HG03095 (cell line): Measurements from ENCODE around the gene PPP2R5C.

Source experiments
- ATAC-seq: cut with Tn5 transposase; IDR thresholded peaks from one replicate; pipeline ENCODE4 v1.9.1; 2021; ENCODE audit warnings: moderate library complexity; ENCODE audit not compliant: unreplicated experiment

PPP2R5C gene

DNA sequence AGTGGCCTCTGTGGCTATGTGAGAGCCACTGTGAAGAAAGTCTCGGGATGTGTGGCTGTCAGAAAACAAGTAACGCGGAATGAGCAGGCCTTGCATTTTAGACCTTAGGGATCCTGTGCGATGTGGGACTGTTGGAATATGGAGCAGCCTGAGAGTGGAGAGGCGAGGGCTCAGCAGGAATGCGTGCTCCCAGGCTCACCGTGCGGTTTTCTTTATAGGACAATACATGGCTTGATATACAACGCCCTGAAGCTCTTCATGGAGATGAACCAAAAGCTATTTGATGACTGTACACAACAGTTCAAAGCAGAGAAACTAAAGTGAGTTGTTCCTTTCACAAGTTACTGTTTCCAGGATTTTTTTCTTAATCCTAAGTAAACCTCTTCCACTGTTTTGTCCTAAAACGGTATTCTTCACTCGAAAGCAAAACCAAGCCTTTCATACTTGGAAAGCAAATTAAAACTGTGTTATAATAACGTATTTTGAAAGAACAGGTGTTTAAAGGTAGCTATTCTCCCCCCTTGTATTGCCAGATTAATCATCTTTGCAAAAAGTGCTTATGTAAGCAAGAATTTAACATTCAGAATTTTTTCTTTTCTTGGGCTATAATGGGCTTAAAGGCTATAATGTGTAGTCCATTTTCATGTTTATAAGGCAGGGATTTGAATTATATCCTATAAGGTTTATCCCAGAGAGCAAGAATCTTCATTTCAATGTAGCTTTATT, 148.0 kb downstream of the PPP2R5C start:
- ATAC-seq = no peak

DNA sequence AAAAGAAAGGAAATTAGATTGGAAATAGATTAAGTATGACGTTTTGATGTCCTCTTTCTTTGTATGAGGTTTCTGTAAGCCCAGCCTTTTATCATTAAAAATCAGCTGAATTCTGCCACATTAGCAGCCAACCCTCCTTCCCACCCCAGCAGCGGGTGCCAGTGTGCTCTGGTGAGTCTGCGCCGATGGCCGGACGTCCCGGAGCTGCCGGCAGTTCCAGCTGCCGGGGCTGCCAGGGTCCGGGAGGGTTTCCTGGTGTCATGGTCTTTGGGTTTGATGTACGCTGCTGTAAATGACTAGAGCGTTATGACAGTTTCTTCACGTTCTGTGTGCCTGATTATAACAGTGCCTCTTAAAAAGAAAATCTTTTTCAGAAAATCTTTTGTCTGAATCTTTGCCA, 151.3 kb downstream of the PPP2R5C start:
- no peak for ATAC-seq

DNA sequence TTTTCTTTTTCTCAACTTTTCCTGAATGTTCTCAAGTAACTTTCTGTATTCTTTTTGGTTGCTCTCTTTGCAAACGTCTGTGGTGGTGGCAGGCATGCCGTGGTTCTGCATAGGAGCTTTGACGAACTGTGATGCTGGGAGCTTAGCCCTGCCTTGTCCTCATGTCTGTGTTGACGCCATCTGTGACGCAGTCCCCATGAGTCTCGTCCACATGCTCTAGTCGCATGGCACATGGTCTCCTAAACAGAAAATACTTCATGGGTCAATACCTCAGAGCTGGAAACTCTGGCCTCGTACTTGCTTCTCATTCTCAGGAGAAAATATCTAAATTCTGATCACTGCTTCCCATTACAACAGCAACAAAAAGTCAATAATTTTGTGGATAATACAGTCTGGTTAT, 152.6 kb downstream of the PPP2R5C start:
- ATAC-seq = no peak

DNA sequence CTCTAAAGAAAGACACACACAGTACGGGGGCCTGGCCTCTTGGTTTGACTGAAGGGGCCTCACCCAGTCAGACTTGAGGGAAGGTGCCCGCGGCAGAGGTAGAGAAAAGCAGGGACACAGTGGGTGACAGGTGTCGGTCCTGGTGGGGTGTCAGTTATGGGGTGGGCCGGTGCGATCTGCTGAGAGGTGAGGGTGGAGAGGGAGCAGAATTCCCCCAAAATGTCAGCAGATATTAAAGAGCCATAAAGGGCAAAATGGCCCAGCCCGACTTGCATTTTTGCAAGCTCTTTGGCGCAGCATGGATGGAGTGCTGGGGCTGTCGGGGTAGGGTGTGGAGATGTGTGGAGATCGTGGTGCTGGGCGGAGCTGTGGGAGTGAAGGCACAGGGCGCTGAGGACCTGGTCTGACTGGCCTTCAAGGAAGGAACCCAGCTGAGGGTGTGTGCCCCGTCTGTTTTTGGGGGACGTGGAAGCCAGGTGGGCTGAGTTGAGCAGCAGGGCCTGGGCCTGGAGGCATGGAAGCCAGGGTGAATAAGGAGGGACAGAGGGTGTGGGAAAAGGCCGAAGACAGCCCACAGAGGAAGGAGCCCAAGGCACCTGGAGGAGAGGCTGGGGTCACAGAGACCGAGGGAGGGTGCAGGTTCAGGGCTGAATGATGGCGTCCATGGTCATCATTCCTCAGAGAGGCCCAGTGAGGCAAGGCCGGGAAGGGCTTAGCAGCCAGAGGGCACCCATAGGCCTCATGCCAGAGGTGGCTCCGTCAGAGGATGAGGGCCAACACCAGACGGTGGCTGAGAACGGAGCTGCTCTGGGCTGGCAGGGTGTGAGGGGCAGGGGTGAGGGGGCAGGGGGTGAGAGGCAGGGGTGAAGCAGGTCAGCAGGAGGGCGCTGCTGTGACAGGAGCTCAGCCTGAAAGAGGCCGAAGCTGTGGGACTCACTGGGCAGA, 154.6 kb downstream of the PPP2R5C start:
- ATAC-seq = no peak

DNA sequence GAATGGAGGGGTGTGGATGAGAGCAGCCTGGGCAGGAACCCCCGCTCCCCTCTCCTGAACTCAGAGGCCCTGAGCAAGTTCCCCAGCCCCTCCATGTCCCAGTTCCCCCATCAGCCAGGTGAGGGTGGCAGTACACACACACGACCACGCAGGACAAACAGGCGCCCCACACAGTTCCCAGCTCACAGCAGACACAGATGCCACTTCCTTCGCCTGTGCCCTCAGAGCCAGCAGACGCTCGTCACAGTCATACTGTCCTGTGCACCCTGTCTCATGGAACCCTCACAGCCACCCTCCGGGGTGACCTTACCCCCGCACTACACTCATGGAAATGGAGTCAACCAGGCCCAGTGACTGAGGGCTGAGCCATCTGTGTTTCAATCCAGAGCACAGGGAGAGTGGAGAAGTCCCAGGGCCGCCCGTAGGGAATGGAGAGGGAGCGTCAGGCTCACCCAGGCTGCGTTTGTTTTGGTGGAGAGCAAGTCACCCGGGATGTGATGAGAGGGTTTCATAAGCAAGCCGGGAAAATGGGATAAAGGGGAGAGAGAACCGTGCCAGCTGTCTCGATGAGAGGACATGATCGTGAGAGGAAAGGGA, 155.4 kb downstream of the PPP2R5C start:
- no peak for ATAC-seq

DNA sequence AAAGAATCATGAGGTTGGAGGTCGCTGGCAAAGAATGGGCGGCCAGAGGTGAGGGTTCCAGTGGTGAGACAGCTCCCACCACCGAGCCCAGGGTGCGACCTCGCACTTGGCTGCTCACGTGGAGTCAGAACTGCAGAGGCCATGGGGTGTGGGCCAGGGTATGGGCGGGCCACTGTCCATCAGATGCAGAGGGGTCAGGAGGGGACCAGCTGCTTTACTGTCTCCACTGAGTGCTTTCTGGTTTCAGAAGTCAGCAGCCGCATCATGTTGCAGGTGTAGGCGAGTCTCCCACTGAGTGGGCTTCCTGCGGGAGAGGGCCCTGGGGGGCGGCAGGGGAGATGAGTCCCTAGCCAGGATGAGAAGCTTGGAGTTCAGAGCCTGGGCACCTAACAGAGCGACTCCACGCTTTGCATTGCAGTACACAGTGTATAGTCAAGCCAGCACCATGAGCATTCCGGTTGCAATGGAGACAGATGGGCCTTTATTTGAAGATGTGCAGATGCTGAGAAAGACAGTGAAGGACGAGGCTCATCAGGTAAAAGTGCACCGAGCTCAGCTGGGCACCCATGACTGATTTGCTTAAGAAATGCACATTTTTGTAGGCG, 156.0 kb downstream of the PPP2R5C start:
- no peak for ATAC-seq

DNA sequence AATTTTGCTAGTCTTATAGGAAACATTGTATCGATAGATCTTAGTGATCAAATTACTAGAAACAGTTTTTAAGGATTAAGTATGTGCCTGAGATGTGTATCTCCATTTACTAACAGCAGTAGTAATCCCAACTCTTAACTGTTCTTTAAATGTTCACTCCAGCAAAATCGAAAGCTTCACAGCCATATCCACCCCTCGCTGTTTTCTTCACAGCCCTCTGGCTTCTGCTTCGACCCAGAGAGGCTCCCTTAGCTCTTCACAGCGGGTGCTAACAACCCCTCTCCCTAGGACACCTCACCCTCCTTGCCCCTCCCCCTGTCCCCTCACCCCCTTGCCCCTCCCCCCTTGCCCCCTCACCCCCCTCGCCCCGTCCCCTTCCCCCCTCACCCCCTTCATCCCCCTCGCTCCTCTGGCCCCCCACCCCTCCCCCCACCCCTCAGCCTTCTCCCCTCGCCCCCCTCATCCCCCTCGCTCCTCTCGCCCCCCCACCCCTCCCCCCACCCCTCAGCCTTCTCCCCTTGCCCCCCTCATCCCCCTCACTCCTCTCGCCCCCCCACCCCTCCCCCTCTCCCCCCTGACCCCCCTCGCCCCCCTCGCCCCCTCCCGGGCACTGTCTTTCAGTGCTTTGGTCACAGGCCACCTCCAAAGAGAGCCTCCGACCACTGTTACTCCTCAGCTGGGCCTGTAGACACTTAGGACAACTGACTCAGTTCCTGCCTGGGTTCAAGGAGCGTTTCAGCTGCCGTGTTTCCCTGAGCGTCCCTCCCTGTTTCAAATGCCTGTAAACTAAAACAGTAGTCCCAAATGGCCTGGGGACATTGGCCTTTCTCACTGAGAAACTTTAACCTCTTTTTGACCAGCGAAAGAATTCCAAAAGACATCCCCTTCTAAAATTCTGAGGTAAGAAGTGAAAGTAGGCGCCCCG, 156.8 kb downstream of the PPP2R5C start:
- no peak for ATAC-seq

DNA sequence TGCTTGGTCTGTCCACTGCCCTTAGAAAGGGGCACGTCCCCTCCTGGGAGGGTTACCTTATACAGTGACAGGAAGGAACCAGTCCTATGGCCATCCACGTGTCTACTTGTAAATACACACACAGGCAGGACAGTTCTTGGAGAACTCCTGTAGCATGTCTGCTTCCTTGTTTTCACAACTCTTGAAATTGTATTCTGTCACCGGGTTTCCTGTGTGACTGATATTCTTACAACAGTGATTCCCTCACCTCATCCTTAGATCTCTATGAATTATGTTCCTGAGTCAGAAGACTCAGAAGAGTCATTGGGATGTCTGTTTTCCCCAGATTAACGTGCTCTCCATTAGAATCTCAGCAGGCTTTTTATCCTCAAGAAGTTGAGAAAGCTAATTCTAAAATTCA, 158.8 kb downstream of the PPP2R5C start:
- no peak for ATAC-seq

DNA sequence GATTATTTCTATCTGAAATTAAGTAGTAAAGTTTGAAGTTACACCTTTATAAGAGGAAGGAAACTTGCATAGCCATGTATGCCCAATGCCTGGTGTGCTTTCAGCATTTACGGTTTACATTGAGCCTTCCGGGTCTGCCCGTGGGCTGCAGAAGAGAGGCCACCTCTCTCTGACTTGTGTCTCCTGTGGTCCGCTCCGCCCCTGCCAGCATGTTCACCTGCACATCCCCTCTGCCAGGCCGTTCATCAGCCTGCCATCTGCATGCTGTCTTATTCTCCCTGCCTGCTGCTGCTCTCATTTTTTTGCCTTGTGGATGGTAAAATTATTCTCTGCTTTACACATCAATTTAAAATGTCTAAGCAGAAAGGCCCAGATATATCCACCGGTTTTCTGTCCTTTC, 161.4 kb downstream of the PPP2R5C start:
- ATAC-seq = no peak

DNA sequence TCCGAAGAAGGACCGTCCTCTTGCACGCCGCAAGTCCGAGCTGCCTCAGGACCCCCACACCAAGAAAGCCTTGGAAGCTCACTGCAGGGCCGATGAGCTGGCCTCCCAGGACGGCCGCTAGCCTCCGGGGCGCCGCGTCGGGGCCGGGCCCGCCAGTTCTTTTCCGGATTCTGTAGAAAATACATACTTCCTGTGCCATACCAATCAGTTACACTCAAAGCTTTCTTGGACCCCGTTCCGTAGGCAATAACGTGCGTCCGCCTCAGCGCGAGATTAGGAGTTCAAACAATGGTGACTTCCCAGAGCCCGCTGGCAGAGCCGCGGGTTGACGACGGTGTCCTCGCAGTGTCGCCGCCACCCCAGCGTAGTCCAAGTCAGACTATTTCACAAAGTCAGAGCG, 163.6 kb downstream of the PPP2R5C start:
- no peak for ATAC-seq

DNA sequence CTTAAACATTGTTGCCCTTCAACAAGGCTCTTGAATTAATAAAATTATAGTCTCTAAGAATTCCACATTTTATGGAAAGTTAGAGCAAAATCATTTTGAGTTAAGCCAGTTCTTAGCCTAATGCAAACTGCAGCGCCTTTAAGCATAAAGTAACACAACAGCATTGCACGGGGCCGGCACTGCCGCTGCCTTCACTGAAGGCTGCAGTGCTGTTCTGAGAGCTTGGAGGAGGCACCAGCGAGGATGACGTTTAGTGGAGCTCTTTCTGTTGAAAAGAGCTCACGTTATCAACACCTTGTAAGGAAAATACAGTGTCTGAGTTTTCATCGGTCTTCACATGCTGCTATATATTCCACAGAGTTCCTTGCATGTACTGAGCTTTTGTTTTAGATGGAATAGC, 164.6 kb downstream of the PPP2R5C start:
- no peak for ATAC-seq

DNA sequence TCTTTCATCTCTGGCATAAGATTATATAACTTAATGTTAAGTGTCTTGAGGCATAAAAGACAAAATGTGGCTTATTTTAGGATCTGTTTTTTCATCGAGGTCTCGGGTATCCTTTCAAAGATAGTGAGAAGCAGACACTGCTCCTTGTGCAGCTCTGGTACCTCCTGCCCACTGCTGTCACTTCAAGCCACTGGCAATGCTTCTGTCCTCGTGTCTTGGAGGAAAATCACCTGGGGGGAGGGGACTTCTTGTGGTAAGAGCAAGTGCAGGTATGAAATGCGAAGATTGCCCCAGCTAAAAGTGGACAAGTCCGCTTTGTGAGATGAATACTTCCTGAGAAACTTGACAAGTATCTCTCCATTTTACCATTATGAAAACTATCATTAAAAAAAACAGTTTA, 165.1 kb downstream of the PPP2R5C start:
- no peak for ATAC-seq

DNA sequence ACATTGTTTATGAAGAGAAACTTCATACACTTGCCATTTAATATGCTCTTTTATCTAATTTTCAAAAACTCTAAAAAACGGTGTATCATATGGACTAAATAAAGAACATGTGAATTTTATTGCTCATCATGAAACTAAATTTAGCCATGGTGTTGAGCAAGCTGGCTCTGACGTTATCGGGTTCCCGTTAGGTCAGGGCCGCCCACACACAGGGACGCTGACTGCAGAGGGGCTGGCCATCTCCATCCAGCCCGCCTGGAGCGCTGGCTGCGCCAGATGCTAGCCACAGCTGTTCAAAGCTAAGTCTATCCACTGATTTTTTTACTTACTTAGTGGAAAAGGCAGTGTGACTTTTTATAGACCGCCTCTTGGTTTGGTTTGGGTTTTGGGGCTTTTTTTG, 166.3 kb downstream of the PPP2R5C start:
- no peak for ATAC-seq

DNA sequence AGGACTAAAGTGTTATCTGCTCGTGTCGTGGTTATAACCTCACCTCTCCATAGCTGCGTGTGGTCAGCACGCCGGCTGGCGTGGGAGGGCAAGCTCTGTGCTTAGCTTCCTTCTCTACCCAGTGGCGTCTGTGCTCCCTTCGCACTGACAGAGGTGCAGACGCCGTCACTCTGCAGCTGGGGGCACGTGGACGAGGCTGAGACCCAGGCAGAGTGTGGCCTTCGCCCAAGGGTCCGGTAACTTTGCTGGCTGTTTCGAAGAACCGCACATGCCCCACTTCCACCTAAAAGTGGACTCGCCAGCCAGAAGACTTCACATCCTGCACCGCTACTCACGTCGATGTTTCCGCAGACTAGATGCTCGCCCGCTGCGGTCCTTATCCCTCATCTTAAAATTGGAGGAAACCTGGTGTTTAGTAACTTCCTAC, 166.9 kb downstream of the PPP2R5C start:
- no peak for ATAC-seq

DNA sequence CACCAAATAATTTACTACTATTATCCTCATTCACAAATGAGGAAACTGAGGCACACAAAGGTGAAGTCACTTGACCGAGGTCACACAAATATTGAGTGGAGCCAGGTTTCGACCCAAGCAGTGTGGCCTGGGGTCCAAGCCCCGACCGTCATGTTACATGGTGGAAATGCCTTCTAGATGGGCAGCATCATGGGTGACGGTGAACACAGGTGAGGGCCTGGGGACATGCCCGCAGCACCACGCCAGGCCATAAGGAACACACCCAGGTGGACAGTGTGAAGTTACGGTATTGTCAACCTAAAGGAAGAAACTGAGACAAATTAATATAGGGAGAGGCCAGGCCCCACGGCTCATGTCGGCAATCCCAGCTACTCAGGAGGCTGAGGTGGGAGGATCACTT, 167.6 kb downstream of the PPP2R5C start:
- ATAC-seq = no peak

DNA sequence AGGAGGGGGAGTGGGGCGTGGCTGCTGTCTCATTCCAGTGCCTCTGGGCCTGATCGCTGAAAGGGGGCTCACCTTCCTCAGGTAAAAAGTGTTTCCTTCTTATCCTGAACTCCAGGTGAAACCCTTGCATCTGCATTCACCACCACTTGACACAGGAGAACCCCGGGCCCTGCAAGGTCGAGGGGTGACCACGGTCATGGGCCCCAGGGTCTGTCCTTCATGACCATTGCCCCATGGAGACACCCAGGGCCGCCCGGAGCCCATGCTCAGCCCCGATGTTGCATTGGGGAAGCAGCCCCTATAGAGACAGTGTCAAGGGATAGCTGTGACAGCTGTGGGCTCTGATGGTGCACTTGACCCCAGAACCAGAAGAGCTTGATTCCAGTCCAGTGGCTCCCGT, 168.4 kb downstream of the PPP2R5C start:
- ATAC-seq = no peak

DNA sequence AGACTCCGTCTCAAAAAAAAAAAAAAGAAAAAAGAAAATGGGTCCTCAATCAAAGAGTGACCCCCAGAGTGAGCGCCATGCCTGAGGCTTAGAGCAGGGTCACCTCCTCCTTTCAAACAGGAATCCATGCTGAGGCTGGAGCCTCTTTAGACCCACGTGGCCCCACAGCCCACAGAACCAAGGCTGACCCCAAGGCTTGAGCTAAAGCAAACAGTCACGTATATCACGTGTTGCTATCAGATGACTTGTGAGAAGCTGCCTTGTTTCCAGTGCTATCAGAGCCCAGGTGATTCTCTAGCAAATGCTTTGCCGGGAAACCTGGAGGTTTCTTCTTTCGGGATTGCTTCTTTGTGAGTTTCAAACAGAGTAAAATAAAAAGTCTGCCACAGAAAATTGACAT, 171.2 kb downstream of the PPP2R5C start:
- no peak for ATAC-seq

DNA sequence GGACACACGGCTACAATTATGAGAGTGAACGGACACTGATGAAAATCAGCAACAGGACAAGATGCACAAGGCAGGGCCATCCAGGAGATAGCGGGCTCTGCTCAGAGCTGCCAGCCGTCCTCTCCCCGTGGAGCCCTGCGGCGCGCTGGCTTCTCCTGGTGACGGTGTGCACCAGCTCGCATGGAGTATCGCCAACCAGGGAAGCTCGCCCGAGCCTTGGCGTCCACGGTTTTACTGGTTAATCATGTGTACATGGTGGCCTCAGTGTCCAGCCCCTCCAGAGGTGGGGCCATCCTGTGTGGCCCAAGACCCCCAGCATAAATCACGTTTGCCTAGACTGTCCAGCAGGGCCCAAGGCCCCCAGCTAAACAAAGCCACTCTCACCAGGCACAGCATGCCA, 171.7 kb downstream of the PPP2R5C start:
- no peak for ATAC-seq

DNA sequence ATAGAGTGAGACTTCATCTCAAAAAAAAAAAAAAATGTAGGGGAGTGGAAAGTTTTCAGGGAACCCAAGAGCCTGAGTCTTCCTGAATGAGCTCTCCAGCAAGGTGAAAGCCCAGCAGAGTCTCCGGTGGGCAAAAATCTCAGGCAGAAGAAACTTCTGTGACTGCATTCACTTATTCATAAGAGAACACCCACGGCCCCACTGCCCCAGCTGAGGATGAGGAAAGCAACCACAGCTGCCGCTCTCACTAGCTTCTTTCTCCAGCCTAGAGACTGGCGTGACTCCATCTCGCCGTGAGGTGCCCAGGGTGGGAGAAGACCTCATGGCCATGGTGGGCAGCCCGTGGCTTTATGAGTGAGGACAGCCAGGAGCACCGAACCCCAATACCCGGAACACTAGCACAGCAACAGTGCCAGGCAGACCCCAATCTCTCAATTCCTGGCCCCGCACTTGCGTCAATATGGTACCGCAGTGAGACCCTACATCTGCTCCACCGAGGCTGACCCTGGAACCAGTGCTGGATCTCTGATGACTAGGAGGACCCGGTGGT, 173.2 kb downstream of the PPP2R5C start:
- ATAC-seq = no peak
